Natural killer cell treated with Interleukin-12 subunit alpha and Interleukin-12 subunit beta and Interleukin-15 and Interleukin-18, amount 100 ng/mL, for 72 hours (primary cell): ENCODE results near the gene F3. TPM values are rescaled to one million over a fixed set of nuclear protein-coding genes. Genes with fewer than 3 reads are reported as not detected.

Source experiments
- ATAC-seq, 2 donors: fragments of 150-1000 bp; cut with Tn5 transposase in 1 of 2; sonication (Bioruptor Pico), chemical (Tn5 transposase) in 1 of 2; 2 replicates each; pipeline ENCODE4 v1.10.0; 2021
- DNase-seq: peaks from one replicate; pipeline ENCODE4 v3.0.0; 2022; ENCODE audit warnings: low spot score
- H3K27ac Mint-ChIP-seq, 2 donors: 1 replicate in 1 of 2; 2 replicates in 1 of 2; pipeline ENCODE4 v1.8.0; 2022; ENCODE audit warnings: mixed read lengths in 2 of 2, mild to moderate bottlenecking in 1 of 2, moderate library complexity in 1 of 2
- H3K27me3 Mint-ChIP-seq, 2 donors: 1 replicate in 1 of 2; 2 replicates in 1 of 2; pipeline ENCODE4 v1.8.0; 2022; ENCODE audit warnings: mixed read lengths in 2 of 2
- H3K36me3 Mint-ChIP-seq: one replicate; pipeline ENCODE4 v1.8.0; 2022; ENCODE audit warnings: mixed read lengths
- H3K4me1 Mint-ChIP-seq, 2 donors: 1 replicate in 1 of 2; 2 replicates in 1 of 2; pipeline ENCODE4 v1.8.0; 2022; ENCODE audit warnings: low read depth in 2 of 2, mixed read lengths in 2 of 2, mild to moderate bottlenecking in 1 of 2
- H3K4me3 Mint-ChIP-seq: one replicate; pipeline ENCODE4 v1.8.0; 2022; ENCODE audit warnings: mixed read lengths
- H3K9me3 Mint-ChIP-seq: 2 replicates; pipeline ENCODE4 v1.8.0; 2022; ENCODE audit warnings: mixed read lengths
- total RNA-seq, 2 donors: library from RNA; stranded (reverse); gene quantifications; one replicate each; pipeline ENCODE4 v1.2.3, GENCODE V29; 2022

Gene F3
- total RNA-seq, 2 donors from 2014 or later = not detected

- no peak overlapping the region for H3K4me3 Mint-ChIP-seq
- H3K27me3 Mint-ChIP-seq = no peaks in the 10 kb centered on the region
- H3K4me1 Mint-ChIP-seq = no peaks in the 10 kb centered on the region
- peaks cover 12% of the 10 kb centered on the region for H3K36me3 Mint-ChIP-seq
- H3K9me3 Mint-ChIP-seq = no peaks in the 10 kb centered on the region
- DNase-seq (no peak), ATAC-seq (no peak)
- H3K27ac Mint-ChIP-seq = no peak overlapping the region
Observed at GRCh38 chr1:94496076-94496755, 45.3 kb downstream of the F3 start.

DNA sequence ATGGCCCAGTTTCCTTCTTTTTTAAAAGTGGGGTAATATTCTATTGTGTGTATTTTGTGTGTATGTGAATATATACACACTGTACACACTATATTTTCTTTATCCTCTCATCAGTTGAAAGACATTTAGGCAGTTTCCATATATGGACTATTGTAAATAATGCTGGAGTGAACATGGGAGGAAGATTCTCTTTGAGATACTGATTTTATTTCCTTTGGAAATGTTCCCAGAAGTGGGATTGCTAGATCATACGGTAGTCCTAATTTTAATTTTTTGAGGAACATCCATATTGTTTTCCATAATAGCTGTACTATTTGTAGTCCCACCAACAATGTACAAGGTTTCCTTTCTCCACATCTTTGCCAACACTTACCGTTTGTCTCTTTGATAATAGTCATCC lies 51.0 kb downstream of the F3 start:
- H3K4me1 Mint-ChIP-seq = peaks cover 0 to 4% of the 10 kb centered on the region in 2 donors
- ATAC-seq = no peak
- peaks cover 22% of the 10 kb centered on the region for H3K36me3 Mint-ChIP-seq
- H3K27ac Mint-ChIP-seq = no peak overlapping the region
- H3K4me3 Mint-ChIP-seq = no peak overlapping the region
- no peaks in the 10 kb centered on the region for H3K9me3 Mint-ChIP-seq
- no peaks in the 10 kb centered on the region for H3K27me3 Mint-ChIP-seq
- no peak for DNase-seq

DNA sequence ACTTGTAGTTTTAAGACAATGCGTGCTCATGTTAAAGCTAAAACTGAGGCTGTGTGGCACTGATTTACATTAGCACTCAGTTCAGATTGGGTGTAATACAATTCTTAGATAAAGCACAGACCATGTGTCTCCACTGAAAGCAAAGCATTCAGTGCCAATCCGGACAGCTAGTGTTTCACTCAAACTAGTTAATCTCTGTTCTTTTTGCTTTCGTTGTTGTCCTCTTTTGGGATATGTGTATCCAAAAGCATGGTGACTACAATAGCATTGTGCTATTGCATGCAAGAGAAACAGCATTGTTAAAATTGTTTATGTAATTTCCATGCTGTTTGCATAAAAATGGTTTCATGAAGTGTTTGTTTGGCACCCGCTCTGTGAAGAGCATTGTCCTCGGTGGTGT lies 54.6 kb downstream of the F3 start:
- Mint-ChIP-seq H3K27me3 (no peaks in the 10 kb centered on the region), H3K4me3 (no peak overlapping the region), H3K4me1 (peaks cover 0 to 4% of the 10 kb centered on the region in 2 donors), H3K27ac (no peak overlapping the region), H3K36me3 (peaks cover 16% of the 10 kb centered on the region), H3K9me3 (no peaks in the 10 kb centered on the region)
- DNase-seq = no peak
- no peak for ATAC-seq

- H3K4me3 Mint-ChIP-seq = no peak overlapping the region
- ATAC-seq (peak; percentile 61 to 74), DNase-seq (no peak)
- peaks cover 7% of the 10 kb centered on the region for H3K36me3 Mint-ChIP-seq
- no peak overlapping the region for H3K27ac Mint-ChIP-seq
- no peaks in the 10 kb centered on the region for H3K27me3 Mint-ChIP-seq
- peaks cover 4% of the 10 kb centered on the region in 2 donors for H3K4me1 Mint-ChIP-seq
- no peaks in the 10 kb centered on the region for H3K9me3 Mint-ChIP-seq
Observed at GRCh38 chr1:94481473-94481933, 60.1 kb downstream of the F3 start.

GRCh38 chr1:94479682-94480081 lies 61.9 kb downstream of the F3 start:
- DNase-seq (no peak), ATAC-seq (no peak)
- Mint-ChIP-seq H3K27ac (no peak overlapping the region), H3K36me3 (peaks cover 9% of the 10 kb centered on the region), H3K9me3 (no peaks in the 10 kb centered on the region), H3K27me3 (no peaks in the 10 kb centered on the region), H3K4me1 (peaks cover 9 to 10% of the 10 kb centered on the region in 2 donors), H3K4me3 (no peak overlapping the region)

Other genes starting within 250 kb of the F3 start
- 10 to 100 TPM; 31.0 to 35.3 TPM for gene ABCD3, start 123.4 kb downstream of the F3 start, total RNA-seq